ENCODE measurements around the gene C1QBP.

The C1QBP gene

GRCh38 chr17:5438716-5439445, at the start of gene C1QBP:
Gene C1QBP (minus strand): TSS chr17:5439155. CDS start chr17:5439073, 82 bp downstream.
- DNase-seq = peak; percentile 93

GRCh38 chr17:5488752-5489151, 49.8 kb upstream of the C1QBP start:
- no peak for DNase-seq

GRCh38 chr17:5486206-5487124, 47.5 kb upstream of the C1QBP start, which contains the start of gene MIS12:
Gene MIS12 (plus strand): TSS chr17:5486566. CDS start chr17:5488863, 2,297 bp downstream.
- peak; percentile 98 for DNase-seq

GRCh38 chr17:5485270-5486205, 46.6 kb upstream of the C1QBP start, which contains the start of gene DERL2:
Gene DERL2 (minus strand): TSS chr17:5486178. CDS start chr17:5486161, 17 bp downstream.
- peak; percentile 32 for DNase-seq

DNA sequence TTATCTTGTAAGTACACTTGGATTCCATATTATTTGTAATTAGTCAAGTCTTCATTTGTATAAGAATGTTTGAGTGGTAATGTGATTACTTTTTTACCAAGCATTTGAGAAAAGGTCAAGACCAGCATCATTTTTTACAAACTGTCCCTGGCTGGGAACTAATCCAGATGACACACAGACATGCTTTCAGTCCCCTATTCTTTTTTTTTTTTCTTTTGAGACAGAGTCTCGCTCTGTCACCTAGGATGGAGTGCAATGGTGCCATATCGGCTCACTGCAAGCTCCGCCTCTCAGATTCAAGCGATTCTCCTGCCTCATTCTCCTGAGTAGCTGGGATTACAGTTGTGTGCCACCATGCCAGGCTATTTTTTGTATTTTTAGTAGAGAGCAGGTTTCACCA, 42.5 kb upstream of the C1QBP start:
- no peak for DNase-seq

- DNase-seq = no peak
Observed at GRCh38 chr17:5480962-5481361, 42.0 kb upstream of the C1QBP start.

DNA sequence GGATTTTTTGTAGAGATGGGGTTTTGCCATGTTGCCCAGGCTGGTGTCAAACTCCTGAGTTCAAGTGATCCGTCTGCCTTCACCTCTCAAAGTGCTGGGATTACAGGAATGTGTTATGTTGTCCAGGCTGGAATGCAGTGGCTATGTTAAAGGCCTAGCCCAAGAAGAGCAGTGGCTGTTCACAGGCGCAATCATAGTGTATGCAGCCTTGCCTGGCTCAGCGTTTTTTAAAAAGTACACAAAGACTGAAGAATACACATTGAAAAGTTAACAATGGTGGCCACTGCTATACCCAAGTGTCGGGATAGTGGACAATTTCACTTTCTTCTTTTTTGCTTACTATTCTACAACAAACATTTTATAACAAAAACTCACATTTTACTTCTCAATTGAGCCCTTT, 40.0 kb upstream of the C1QBP start:
- no peak for DNase-seq

DNA sequence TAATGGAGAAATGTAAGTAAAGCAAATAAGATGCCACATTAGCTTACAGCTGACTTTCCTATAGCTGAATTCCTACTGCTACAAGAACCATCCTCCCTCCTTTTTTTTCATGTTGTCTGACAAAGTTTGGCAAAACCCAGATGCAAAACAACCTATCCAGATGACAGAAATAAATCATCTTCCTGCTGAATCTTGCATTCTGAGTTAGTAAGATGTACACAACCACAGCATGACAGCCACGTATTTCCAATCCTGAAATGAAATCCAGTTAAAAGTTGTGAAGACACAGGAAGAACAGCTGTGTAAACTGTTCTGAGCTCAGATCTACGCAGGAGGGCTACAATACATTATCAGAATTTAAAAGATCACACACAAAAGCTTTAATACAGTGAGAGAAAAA, 35.0 kb upstream of the C1QBP start:
- DNase-seq = no peak

DNA sequence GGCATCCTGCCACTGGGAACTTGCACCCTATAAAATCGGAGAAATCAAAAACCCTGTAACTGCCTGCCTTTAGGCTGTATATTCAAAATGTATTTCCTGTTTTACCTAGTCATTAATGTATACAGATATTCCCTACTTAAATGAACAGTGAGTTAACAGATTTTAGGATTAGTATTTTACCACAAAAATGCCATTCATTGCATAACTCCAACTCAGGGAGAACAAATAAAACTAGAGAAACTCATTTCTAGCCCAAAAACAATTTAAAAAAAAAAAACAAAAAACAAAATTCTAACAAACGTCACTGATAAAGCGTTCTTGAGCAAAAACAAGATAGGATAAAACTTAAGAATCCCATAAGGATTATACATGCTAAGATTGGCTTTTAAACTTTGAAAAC, 33.6 kb upstream of the C1QBP start:
- DNase-seq = no peak

- no peak for DNase-seq
Observed at GRCh38 chr17:5468075-5468473, 29.1 kb upstream of the C1QBP start.

- no peak for DNase-seq
Observed at GRCh38 chr17:5467416-5467815, 28.5 kb upstream of the C1QBP start.

GRCh38 chr17:5466295-5466694, 27.3 kb upstream of the C1QBP start:
- no peak for DNase-seq

GRCh38 chr17:5464717-5465507, 26.0 kb upstream of the C1QBP start:
- no peak for DNase-seq

- no peak for DNase-seq
Observed at GRCh38 chr17:5446786-5447185, 7.8 kb upstream of the C1QBP start.

DNA sequence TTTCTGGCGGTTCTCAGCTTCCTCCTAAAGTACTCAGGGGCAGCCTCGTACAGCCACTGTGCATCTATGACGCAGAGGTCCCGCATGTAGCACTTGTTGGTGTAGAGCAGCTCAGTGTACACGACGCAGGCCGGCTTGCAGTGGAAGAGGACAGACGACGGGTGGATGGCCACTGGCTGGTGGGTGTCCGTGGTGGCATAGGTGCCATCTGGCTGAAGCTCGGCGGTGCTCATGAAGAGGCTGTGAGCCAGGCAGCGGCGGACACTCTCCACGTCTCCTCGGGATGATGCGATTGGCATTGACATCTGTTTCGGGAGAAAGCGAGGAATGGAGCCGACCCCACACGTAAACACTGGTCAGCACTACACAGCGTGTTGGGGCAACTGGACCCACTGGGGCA, 5.3 kb upstream of the C1QBP start:
- DNase-seq = no peak

DNA sequence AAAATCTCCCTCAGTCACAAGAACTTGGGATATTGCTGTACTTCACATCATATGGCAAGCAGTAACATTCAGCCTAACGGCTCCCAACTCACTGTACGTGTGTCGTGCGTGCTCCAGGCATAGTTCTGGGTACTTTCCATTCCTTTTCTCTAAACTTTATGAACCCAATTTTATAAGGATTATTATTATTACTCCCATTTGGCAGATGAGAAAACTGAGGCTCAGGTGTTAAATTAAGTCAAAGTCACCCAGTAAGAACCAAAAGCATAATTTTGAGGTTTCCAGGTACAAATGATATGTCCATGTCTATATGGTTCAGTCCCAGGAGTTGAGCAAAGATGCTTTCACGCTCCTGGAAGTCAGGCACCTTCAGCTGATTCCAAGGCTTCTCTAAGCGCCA, 4.8 kb upstream of the C1QBP start:
- DNase-seq = no peak

DNA sequence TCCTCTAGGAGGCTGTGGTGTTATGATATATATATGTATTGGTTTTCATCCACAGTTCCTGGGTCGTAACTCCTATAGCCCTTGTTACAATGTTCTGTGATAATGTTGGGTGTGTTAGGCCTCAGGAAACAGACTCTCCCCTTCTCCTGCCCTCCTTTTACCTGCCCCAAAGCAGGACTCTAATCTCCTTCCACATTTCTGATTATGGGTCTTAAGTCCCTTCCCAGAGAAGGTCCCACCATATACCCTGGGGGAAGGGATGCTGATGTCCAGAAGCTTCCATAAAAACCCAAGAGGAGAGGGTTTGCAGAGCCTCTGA, 450 bp upstream of the C1QBP start:
- DNase-seq = no peak

- DNase-seq = no peak
Observed at GRCh38 chr17:5437721-5438317, 1.1 kb downstream of the C1QBP start.

GRCh38 chr17:5435781-5436315, 3.1 kb downstream of the C1QBP start:
- DNase-seq = peak; percentile 16

DNA sequence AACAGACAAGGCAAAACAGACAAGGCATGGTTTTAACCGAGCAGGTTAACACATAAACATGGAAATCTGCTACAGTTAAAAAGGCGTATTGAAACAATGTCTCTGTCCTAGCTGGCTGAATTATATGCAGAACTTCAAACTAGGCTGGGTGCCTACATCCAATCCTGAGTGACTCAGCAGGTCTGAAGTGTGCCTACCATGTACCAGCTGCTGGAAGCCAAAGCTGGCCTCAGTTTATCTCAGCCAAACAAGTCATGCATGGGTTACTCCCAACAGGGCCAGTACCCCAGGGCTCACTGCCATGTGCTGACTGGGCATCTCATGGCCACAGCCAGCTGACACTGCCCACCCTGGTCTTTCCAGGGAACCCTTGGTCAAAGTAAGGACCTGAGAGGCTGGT, 4.0 kb downstream of the C1QBP start:
- DNase-seq = no peak

GRCh38 chr17:5431949-5432556, 6.9 kb downstream of the C1QBP start:
- no peak for DNase-seq

Measured in DMS53 (cell line).